Panc1 (cell line): ENCODE data around the gene SLIT1. TPM values are rescaled to one million over a fixed set of nuclear protein-coding genes. Genes with fewer than 3 reads are reported as not detected.

Experiments
- ATAC-seq: fragments of 200-7000 bp; cut with Tn5 transposase; 2 replicates; pipeline ENCODE4 v1.9.1; 2020; ENCODE audit warnings: mild to moderate bottlenecking, moderate library complexity
- BruUV-seq: library from RNA; stranded (reverse); fragments of 400-500 nt; replicated peaks from 2 replicates; lab custom pipeline; 2021; lab: Mats Ljungman, UMichigan
- CTCF ChIA-PET: fragments of 300-600 bp; sonication (Branson Sonifier 250); formaldehyde crosslinking; loops from one replicate; lab custom pipeline; 2022; ENCODE audit warnings: antibody characterized with exemption; lab: Charles Lee
- POLR2A ChIA-PET: fragments of 300-600 bp; sonication (Branson Sonifier 250); formaldehyde crosslinking; loops from one replicate; lab custom pipeline; 2022; ENCODE audit warnings: antibody characterized with exemption; lab: Charles Lee
- DNase-seq: peaks from one replicate; pipeline ENCODE4 v3.0.0-alpha.2; 2010; ENCODE audit warnings: low read depth, low spot score
- H3K27ac ChIP-seq: 2 replicates; pipeline ENCODE4 v1.5.1; 2011; ENCODE audit warnings: mild to moderate bottlenecking, low read length, inconsistent platforms
- H3K27me3 ChIP-seq: fragments of 200-500 bp; sonication (Bioruptor generic); 2 replicates; pipeline ENCODE4 v1.6.0; 2014; ENCODE audit warnings: low read length, inconsistent platforms; ENCODE audit not compliant: control insufficient read depth, insufficient read depth
- H3K36me3 ChIP-seq: fragments of 200-500 bp; sonication (Bioruptor generic); 2 replicates; pipeline ENCODE4 v1.5.1; 2014; ENCODE audit warnings: inconsistent platforms, mild to moderate bottlenecking, low read length, moderate library complexity; ENCODE audit not compliant: control insufficient read depth, insufficient read depth
- H3K4me1 ChIP-seq: 2 replicates; pipeline ENCODE4 v1.5.1; 2011; ENCODE audit warnings: inconsistent platforms, mild to moderate bottlenecking, low read length, moderate library complexity; ENCODE audit not compliant: control insufficient read depth, insufficient read depth
- H3K4me3 ChIP-seq, 2 experiments: 2 replicates each; pipeline ENCODE4 v1.5.1; 2011 to 2012; ENCODE audit warnings: low read depth in 2 of 2, low read length in 2 of 2, mild to moderate bottlenecking in 2 of 2, inconsistent platforms in 1 of 2, moderate library complexity in 1 of 2
- H3K9me3 ChIP-seq: fragments of 200-500 bp; sonication (Bioruptor generic); 2 replicates; pipeline ENCODE4 v1.5.1; 2014; ENCODE audit warnings: low read depth, mild to moderate bottlenecking, inconsistent platforms, low read length, moderate library complexity; ENCODE audit not compliant: control insufficient read depth, insufficient read depth
- CTCF ChIP-seq: fragments of 450-650 bp; IDR thresholded peaks from 2 replicates; pipeline ENCODE4 v1.5.1; 2017; ENCODE audit warnings: mild to moderate bottlenecking
- POLR2AphosphoS5 ChIP-seq: IDR thresholded peaks from 2 replicates; pipeline ENCODE4 v1.6.1; 2012; ENCODE audit warnings: mild to moderate bottlenecking, low read depth, low read length, moderate library complexity
- REST ChIP-seq, 2 experiments: IDR thresholded peaks; 2 replicates each; pipeline ENCODE4 v1.6.1; 2011 to 2012; ENCODE audit warnings: low read depth in 2 of 2, control low read depth in 1 of 2, low read length in 1 of 2, mild to moderate bottlenecking in 1 of 2, moderate library complexity in 1 of 2; ENCODE audit not compliant: insufficient read depth in 1 of 2
- SIN3A ChIP-seq: IDR thresholded peaks from 2 replicates; pipeline ENCODE4 v1.6.1; 2012; ENCODE audit warnings: low read depth, mild to moderate bottlenecking, low read length, moderate library complexity, borderline replicate concordance; ENCODE audit not compliant: insufficient read depth
- TCF7L2 ChIP-seq: IDR thresholded peaks from 2 replicates; pipeline ENCODE4 v1.6.1; 2011; ENCODE audit warnings: mild to moderate bottlenecking, low read depth, low read length, inconsistent platforms
- in situ Hi-C: cut with HindIII; loops from 2 replicates; pipeline ENCODE4 v1.10.0; 2016; ENCODE audit warnings: low sequenced_read_pairs, low pct_unique_long_range_greater_than_20kb
- intact Hi-C: fragments of 100-400 bp; cut with micrococcal nuclease; formaldehyde crosslinking; loops from one replicate; pipeline ENCODE4 v1.10.0; 2022; ENCODE audit not compliant: unreplicated experiment
- total RNA-seq: library from RNA; stranded (reverse); gene quantifications from one replicate; pipeline ENCODE4 v1.2.1, GENCODE V29; 2021; ENCODE audit not compliant: unreplicated experiment

The SLIT1 gene
- total RNA-seq, 1 experiment from 2014 or later = 2.6 TPM

- no peak overlapping the region for H3K4me3 ChIP-seq
- in situ Hi-C loops (no loop called here), intact Hi-C loops (no loop called here)
- H3K4me1 ChIP-seq = peaks cover 4% of the 10 kb centered on the region
- ATAC-seq (no peak), DNase-seq (no peak)
- no peaks in the 10 kb centered on the region for H3K36me3 ChIP-seq
- ChIA-PET POLR2A (no interaction called here), CTCF (no interaction called here)
- H3K27me3 ChIP-seq = peaks cover 12% of the 10 kb centered on the region
- BruUV-seq = no TSS peak
- TF ChIP-seq TCF7L2 (no peak), POLR2AphosphoS5 (no peak), SIN3A (no peak), REST (IDR thresholded peaks at IDR 0.05; ENCODE audit: insufficient read depth in 1 of 2, low read depth in 2 of 2, low read length in 1 of 2) (no peak), CTCF (no peak)
- H3K9me3 ChIP-seq = no peaks in the 10 kb centered on the region
- H3K27ac ChIP-seq = no peak overlapping the region
These were observed 4.8 kb downstream of the SLIT1 start for GRCh38 chr10:97180986-97181385.

GRCh38 chr10:97180363-97180755 lies 5.4 kb downstream of the SLIT1 start:
- no peaks in the 10 kb centered on the region for H3K9me3 ChIP-seq
- TF ChIP-seq POLR2AphosphoS5 (no peak), CTCF (no peak), TCF7L2 (no peak), REST (IDR thresholded peaks at IDR 0.05; ENCODE audit: insufficient read depth in 1 of 2, low read depth in 2 of 2, low read length in 1 of 2) (no peak), SIN3A (no peak)
- DNase-seq (no peak), ATAC-seq (no peak)
- intact Hi-C loops = no loop called here
- ChIA-PET POLR2A (no interaction called here), CTCF (no interaction called here)
- H3K4me1 ChIP-seq = peaks cover 4% of the 10 kb centered on the region
- BruUV-seq = no TSS peak
- no peak overlapping the region for H3K27ac ChIP-seq
- H3K4me3 ChIP-seq = no peak overlapping the region
- peaks cover 12% of the 10 kb centered on the region for H3K27me3 ChIP-seq
- H3K36me3 ChIP-seq = no peaks in the 10 kb centered on the region
- in situ Hi-C loops = no loop called here
